ENCODE results near the gene AOC2.

DNA sequence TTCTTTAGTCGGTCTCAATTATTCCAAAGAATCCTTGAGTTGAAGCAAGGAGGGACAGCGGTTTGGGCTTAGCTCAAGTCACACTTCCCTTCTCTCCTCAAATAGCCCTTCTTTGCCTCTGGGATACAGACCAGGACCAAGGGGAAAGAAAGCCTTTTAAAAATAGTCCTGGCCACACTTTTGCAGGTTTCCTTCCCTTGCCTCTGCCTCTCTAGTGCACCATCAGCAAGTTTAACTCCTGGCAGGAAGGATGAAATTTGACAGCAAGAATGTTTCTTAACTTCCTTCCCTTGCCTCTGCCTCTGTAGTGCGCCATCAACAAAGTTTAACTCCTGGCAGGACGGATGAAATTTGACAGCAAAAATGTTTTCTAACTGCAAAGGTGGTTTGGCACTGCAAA is 49.0 kb downstream of the AOC2 start:
- TF ChIP-seq FOXS1 (CRISPR knock-in tag; IDR thresholded peaks at IDR 0.05) (no peak), PHF8 (IDR thresholded peaks at IDR 0.05; ENCODE audit: borderline replicate concordance, low read depth) (no peak), RCOR1 (IDR thresholded peaks at IDR 0.05; ENCODE audit: low read depth, low read length) (no peak), POLR2A (IDR thresholded peaks at IDR 0.05; ENCODE audit: low read length) (no peak), NR3C1 (IDR thresholded peaks at IDR 0.05) (no peak), HOXB5 (CRISPR knock-in tag; IDR thresholded peaks at IDR 0.05) (no peak), MYC (IDR thresholded peaks at IDR 0.05; ENCODE audit: borderline replicate concordance, low read length) (no peak), CHD4 (IDR thresholded peaks at IDR 0.05; ENCODE audit: borderline replicate concordance) (no peak), RAD21 (conservative IDR thresholded peaks at IDR 0.05 in 1 of 2, IDR thresholded peaks at IDR 0.05 in 1 of 2) (no peak)
- TF ChIP-seq, protein P1, sequence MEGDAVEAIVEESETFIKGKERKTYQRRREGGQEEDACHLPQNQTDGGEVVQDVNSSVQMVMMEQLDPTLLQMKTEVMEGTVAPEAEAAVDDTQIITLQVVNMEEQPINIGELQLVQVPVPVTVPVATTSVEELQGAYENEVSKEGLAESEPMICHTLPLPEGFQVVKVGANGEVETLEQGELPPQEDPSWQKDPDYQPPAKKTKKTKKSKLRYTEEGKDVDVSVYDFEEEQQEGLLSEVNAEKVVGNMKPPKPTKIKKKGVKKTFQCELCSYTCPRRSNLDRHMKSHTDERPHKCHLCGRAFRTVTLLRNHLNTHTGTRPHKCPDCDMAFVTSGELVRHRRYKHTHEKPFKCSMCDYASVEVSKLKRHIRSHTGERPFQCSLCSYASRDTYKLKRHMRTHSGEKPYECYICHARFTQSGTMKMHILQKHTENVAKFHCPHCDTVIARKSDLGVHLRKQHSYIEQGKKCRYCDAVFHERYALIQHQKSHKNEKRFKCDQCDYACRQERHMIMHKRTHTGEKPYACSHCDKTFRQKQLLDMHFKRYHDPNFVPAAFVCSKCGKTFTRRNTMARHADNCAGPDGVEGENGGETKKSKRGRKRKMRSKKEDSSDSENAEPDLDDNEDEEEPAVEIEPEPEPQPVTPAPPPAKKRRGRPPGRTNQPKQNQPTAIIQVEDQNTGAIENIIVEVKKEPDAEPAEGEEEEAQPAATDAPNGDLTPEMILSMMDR (IDR thresholded peaks at IDR 0.05), result no peak
- TF ChIP-seq, protein P2, sequence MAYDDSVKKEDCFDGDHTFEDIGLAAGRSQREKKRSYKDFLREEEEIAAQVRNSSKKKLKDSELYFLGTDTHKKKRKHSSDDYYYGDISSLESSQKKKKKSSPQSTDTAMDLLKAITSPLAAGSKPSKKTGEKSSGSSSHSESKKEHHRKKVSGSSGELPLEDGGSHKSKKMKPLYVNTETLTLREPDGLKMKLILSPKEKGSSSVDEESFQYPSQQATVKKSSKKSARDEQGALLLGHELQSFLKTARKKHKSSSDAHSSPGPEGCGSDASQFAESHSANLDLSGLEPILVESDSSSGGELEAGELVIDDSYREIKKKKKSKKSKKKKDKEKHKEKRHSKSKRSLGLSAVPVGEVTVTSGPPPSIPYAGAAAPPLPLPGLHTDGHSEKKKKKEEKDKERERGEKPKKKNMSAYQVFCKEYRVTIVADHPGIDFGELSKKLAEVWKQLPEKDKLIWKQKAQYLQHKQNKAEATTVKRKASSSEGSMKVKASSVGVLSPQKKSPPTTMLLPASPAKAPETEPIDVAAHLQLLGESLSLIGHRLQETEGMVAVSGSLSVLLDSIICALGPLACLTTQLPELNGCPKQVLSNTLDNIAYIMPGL (CRISPR knock-in tag; IDR thresholded peaks at IDR 0.05; ENCODE audit: borderline replicate concordance), result no peak
- TF ChIP-seq, protein P3, sequence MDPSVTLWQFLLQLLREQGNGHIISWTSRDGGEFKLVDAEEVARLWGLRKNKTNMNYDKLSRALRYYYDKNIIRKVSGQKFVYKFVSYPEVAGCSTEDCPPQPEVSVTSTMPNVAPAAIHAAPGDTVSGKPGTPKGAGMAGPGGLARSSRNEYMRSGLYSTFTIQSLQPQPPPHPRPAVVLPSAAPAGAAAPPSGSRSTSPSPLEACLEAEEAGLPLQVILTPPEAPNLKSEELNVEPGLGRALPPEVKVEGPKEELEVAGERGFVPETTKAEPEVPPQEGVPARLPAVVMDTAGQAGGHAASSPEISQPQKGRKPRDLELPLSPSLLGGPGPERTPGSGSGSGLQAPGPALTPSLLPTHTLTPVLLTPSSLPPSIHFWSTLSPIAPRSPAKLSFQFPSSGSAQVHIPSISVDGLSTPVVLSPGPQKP (IDR thresholded peaks at IDR 0.05; ENCODE audit: low read depth, low read length), result no peak
- TF ChIP-seq, protein P4, sequence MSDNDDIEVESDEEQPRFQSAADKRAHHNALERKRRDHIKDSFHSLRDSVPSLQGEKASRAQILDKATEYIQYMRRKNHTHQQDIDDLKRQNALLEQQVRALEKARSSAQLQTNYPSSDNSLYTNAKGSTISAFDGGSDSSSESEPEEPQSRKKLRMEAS (IDR thresholded peaks at IDR 0.05), result no peak
- TF ChIP-seq, protein P5, sequence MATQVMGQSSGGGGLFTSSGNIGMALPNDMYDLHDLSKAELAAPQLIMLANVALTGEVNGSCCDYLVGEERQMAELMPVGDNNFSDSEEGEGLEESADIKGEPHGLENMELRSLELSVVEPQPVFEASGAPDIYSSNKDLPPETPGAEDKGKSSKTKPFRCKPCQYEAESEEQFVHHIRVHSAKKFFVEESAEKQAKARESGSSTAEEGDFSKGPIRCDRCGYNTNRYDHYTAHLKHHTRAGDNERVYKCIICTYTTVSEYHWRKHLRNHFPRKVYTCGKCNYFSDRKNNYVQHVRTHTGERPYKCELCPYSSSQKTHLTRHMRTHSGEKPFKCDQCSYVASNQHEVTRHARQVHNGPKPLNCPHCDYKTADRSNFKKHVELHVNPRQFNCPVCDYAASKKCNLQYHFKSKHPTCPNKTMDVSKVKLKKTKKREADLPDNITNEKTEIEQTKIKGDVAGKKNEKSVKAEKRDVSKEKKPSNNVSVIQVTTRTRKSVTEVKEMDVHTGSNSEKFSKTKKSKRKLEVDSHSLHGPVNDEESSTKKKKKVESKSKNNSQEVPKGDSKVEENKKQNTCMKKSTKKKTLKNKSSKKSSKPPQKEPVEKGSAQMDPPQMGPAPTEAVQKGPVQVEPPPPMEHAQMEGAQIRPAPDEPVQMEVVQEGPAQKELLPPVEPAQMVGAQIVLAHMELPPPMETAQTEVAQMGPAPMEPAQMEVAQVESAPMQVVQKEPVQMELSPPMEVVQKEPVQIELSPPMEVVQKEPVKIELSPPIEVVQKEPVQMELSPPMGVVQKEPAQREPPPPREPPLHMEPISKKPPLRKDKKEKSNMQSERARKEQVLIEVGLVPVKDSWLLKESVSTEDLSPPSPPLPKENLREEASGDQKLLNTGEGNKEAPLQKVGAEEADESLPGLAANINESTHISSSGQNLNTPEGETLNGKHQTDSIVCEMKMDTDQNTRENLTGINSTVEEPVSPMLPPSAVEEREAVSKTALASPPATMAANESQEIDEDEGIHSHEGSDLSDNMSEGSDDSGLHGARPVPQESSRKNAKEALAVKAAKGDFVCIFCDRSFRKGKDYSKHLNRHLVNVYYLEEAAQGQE (IDR thresholded peaks at IDR 0.05), result no peak
